ENCODE data around the gene SEMA4D.

DNA sequence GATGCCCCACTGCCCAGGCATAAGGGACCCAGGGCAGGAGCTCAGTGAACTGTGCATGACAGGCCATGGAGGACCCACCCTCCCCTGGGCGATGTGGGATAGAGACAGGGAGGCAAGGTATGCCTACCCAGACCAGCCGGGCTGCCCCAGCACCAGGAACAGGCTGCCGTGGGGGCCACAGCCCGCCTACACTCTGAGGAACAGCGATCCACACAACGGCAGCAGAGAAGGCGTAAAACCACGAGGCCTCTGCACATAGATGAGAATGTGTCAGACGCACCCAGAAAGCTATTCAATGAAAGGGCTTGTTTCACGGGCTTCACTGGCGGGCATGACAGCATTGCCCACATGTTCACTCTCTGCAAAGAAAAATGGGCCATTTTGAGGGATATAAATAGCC is 49.5 kb downstream of the SEMA4D start:
- TF ChIP-seq, protein P1, sequence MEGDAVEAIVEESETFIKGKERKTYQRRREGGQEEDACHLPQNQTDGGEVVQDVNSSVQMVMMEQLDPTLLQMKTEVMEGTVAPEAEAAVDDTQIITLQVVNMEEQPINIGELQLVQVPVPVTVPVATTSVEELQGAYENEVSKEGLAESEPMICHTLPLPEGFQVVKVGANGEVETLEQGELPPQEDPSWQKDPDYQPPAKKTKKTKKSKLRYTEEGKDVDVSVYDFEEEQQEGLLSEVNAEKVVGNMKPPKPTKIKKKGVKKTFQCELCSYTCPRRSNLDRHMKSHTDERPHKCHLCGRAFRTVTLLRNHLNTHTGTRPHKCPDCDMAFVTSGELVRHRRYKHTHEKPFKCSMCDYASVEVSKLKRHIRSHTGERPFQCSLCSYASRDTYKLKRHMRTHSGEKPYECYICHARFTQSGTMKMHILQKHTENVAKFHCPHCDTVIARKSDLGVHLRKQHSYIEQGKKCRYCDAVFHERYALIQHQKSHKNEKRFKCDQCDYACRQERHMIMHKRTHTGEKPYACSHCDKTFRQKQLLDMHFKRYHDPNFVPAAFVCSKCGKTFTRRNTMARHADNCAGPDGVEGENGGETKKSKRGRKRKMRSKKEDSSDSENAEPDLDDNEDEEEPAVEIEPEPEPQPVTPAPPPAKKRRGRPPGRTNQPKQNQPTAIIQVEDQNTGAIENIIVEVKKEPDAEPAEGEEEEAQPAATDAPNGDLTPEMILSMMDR (conservative IDR thresholded peaks at IDR 0.05; ENCODE audit: low read length), result no peak
- no peak for TF ChIP-seq EZH2phosphoT487 (IDR thresholded peaks at IDR 0.05; ENCODE audit: borderline replicate concordance)
